Mammary epithelial cell (primary cell): ENCODE results near the gene NCAM1.

Source experiments
- EZH2 ChIP-seq: IDR thresholded peaks from 2 replicates; pipeline ENCODE4 v1.6.1; 2012; ENCODE audit warnings: low read length, inconsistent platforms, borderline replicate concordance
- TF ChIP-seq, protein P1 (sequence below), 2 donors: IDR thresholded peaks in 1 of 2; conservative IDR thresholded peaks in 1 of 2; 2 replicates each; pipeline ENCODE4 v1.5.1; 2011 to 2012; ENCODE audit warnings: inconsistent platforms in 2 of 2, low read length in 2 of 2, mild to moderate bottlenecking in 2 of 2, control low read depth in 1 of 2, low read depth in 1 of 2; ENCODE audit not compliant: insufficient read depth in 1 of 2; ENCODE audit errors: extremely low read depth in 1 of 2

DNA sequence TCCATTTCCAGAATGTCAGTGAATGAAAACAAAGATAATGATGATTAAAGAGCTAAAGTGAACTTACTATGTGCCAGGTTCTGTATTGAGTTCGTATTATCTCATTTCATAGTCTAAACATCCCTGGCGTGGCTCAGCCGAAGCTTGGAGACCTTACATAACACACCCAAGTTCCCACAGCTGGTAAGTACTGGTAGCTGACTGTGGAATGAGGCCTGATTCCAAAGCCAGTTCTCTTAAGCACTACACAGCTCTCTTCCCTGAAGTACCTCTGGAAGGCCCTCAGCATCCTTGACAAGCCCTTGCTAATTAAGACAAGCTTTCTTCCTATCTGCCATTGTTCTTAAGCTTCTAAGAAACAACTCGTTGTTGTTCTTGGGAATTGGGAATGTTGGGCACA is 28.6 kb upstream of the NCAM1 start:
- TF ChIP-seq, protein P1, sequence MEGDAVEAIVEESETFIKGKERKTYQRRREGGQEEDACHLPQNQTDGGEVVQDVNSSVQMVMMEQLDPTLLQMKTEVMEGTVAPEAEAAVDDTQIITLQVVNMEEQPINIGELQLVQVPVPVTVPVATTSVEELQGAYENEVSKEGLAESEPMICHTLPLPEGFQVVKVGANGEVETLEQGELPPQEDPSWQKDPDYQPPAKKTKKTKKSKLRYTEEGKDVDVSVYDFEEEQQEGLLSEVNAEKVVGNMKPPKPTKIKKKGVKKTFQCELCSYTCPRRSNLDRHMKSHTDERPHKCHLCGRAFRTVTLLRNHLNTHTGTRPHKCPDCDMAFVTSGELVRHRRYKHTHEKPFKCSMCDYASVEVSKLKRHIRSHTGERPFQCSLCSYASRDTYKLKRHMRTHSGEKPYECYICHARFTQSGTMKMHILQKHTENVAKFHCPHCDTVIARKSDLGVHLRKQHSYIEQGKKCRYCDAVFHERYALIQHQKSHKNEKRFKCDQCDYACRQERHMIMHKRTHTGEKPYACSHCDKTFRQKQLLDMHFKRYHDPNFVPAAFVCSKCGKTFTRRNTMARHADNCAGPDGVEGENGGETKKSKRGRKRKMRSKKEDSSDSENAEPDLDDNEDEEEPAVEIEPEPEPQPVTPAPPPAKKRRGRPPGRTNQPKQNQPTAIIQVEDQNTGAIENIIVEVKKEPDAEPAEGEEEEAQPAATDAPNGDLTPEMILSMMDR (conservative IDR thresholded peaks at IDR 0.05 in 1 of 2, IDR thresholded peaks at IDR 0.05 in 1 of 2; ENCODE audit: extremely low read depth in 1 of 2, insufficient read depth in 1 of 2, low read depth in 1 of 2, low read length in 2 of 2): no peak
- no peak for TF ChIP-seq EZH2
